ENCODE measurements around the gene UNC79.
"Not testable (repeated sequence)": the region's sequence is repeated elsewhere in the genome, so short reads cannot be mapped to it uniquely, and the experiment has no call there.

Gene UNC79

GRCh38 chr14:93430315-93431035 is at the start of gene UNC79:
UNC79 (plus strand) TSS chr14:93430939; CDS start chr14:93431030, 91 bp downstream.
- no peak for FAIRE-seq
- DNase-seq (ENCODE audit: low spot score), result no peak

GRCh38 chr14:93381644-93382043 is 49.1 kb upstream of the UNC79 start:
- no peak for DNase-seq (ENCODE audit: low spot score)
- no peak for FAIRE-seq

GRCh38 chr14:93384256-93384655 is 46.5 kb upstream of the UNC79 start:
- DNase-seq (ENCODE audit: low spot score); FAIRE-seq: not testable (repeated sequence)

- DNase-seq (ENCODE audit: low spot score) (no peak), FAIRE-seq (no peak)
Observed at GRCh38 chr14:93395231-93395630, 35.5 kb upstream of the UNC79 start.

- FAIRE-seq (no peak), DNase-seq (ENCODE audit: low spot score) (no peak)
Observed at GRCh38 chr14:93396456-93396855, 34.3 kb upstream of the UNC79 start.

GRCh38 chr14:93398491-93398890 is 32.2 kb upstream of the UNC79 start:
- DNase-seq (ENCODE audit: low spot score), result no peak
- FAIRE-seq, result no peak

- FAIRE-seq (no peak), DNase-seq (ENCODE audit: low spot score) (no peak)
Observed at GRCh38 chr14:93402951-93403350, 27.8 kb upstream of the UNC79 start.

GRCh38 chr14:93410021-93410420 is 20.7 kb upstream of the UNC79 start:
- DNase-seq (ENCODE audit: low spot score) (no peak), FAIRE-seq (no peak)

- FAIRE-seq, result no peak
- no peak for DNase-seq (ENCODE audit: low spot score)
Observed at GRCh38 chr14:93410893-93411292, 19.8 kb upstream of the UNC79 start.

- DNase-seq (ENCODE audit: low spot score); FAIRE-seq: not testable (repeated sequence)
Observed at GRCh38 chr14:93425136-93425535, 5.6 kb upstream of the UNC79 start.

GRCh38 chr14:93426750-93427149 is 4.0 kb upstream of the UNC79 start:
- DNase-seq (ENCODE audit: low spot score) (no peak), FAIRE-seq (no peak)

GRCh38 chr14:93431036-93431670 is 414 bp downstream of the UNC79 start:
- FAIRE-seq (no peak), DNase-seq (ENCODE audit: low spot score) (no peak)

- FAIRE-seq (no peak), DNase-seq (ENCODE audit: low spot score) (no peak)
Observed at GRCh38 chr14:93454224-93454623, 23.5 kb downstream of the UNC79 start.

- no peak for FAIRE-seq
- no peak for DNase-seq (ENCODE audit: low spot score)
Observed at GRCh38 chr14:93456356-93456755, 25.6 kb downstream of the UNC79 start.

- no peak for FAIRE-seq
- DNase-seq (ENCODE audit: low spot score), result no peak
Observed at GRCh38 chr14:93458234-93458633, 27.5 kb downstream of the UNC79 start.

GRCh38 chr14:93462479-93462878 is 31.7 kb downstream of the UNC79 start:
- DNase-seq (ENCODE audit: low spot score) (no peak), FAIRE-seq (no peak)

GRCh38 chr14:93464271-93464670 is 33.5 kb downstream of the UNC79 start:
- DNase-seq (ENCODE audit: low spot score) (no peak), FAIRE-seq (no peak)

- FAIRE-seq, result no peak
Observed at GRCh38 chr14:93475471-93475870, 44.7 kb downstream of the UNC79 start.

GRCh38 chr14:93476305-93476704 is 45.6 kb downstream of the UNC79 start:
- FAIRE-seq (no peak), DNase-seq (ENCODE audit: low spot score) (no peak)

More at GRCh38 chr14:93475471-93475870, 44.7 kb downstream of the UNC79 start:
- no peak for DNase-seq (ENCODE audit: low spot score)

- not testable (repeated sequence) for FAIRE-seq; DNase-seq (ENCODE audit: low spot score)
Observed at GRCh38 chr14:93479074-93479473, 48.3 kb downstream of the UNC79 start.

- FAIRE-seq (no peak), DNase-seq (ENCODE audit: low spot score) (no peak)
Observed at GRCh38 chr14:93480867-93481266, 50.1 kb downstream of the UNC79 start.

- no peak for FAIRE-seq
Observed at GRCh38 chr14:93481758-93482157, 51.0 kb downstream of the UNC79 start.

GRCh38 chr14:93490001-93490400 is 59.3 kb downstream of the UNC79 start:
- DNase-seq (ENCODE audit: low spot score) (no peak), FAIRE-seq (no peak)

More at GRCh38 chr14:93481758-93482157, 51.0 kb downstream of the UNC79 start:
- no peak for DNase-seq (ENCODE audit: low spot score)
